Esophagus squamous epithelium (tissue), 5 donors: Measurements from ENCODE around the gene ATP2C1. TPM values are rescaled to one million over a fixed set of nuclear protein-coding genes. Genes with fewer than 3 reads are reported as not detected.

Experiments
- DNase-seq: peaks from one replicate; lab custom pipeline; 2025; lab: John Stamatoyannopoulos, UW
- H3K27ac ChIP-seq, 4 donors: fragments of 200-600 bp; sonication (generic); one replicate each; pipeline ENCODE4 v1.5.1; 2016 to 2019; ENCODE audit warnings: mild to moderate bottlenecking in 1 of 4
- H3K27me3 ChIP-seq, 4 donors: fragments of 200-600 bp; sonication (generic); 1 replicate in 3 of 4; 2 replicates in 1 of 4; pipeline versions ENCODE4 v1.5.1 to v1.6.0; 2017 to 2021; ENCODE audit warnings: antibody characterized with exemption in 1 of 4
- H3K36me3 ChIP-seq, 3 donors: fragments of 200-600 bp; sonication (generic); one replicate each; pipeline ENCODE4 v1.5.1; 2016 to 2019
- H3K4me1 ChIP-seq, 3 donors: fragments of 200-600 bp; sonication (generic); one replicate each; pipeline ENCODE4 v1.5.1; 2017 to 2019
- H3K4me3 ChIP-seq, 4 donors: fragments of 200-600 bp; sonication (generic); 1 replicate in 3 of 4; 2 replicates in 1 of 4; pipeline ENCODE4 v1.5.1; 2016 to 2019; ENCODE audit warnings: mild to moderate bottlenecking in 2 of 4, moderate library complexity in 1 of 4
- H3K9me3 ChIP-seq, 3 donors: fragments of 200-600 bp; sonication (generic); one replicate each; pipeline ENCODE4 v1.5.1; 2016 to 2019
- POLR2A ChIP-seq, 4 donors: fragments of 450-650 bp; IDR thresholded peaks; one replicate each; pipeline ENCODE4 v1.6.1; 2017; ENCODE audit warnings: antibody characterized with exemption in 4 of 4, mild to moderate bottlenecking in 4 of 4, moderate library complexity in 3 of 4
- WGBS, 2 donors: methylation state at CpG; one replicate each; pipeline ENCODE4 v1.1.5; 2018; 5-methylcytosine and 5-hydroxymethylcytosine counted together
- intact Hi-C: fragments of 100-400 bp; cut with DNase I; formaldehyde crosslinking; loops from one replicate; pipeline ENCODE4 v1.15.0; 2022
- small RNA-seq, 4 donors: library from RNA; depleted of rRNA; stranded (forward); fragments of <200 nt; gene quantifications; one replicate each; pipeline ENCODE3, GENCODE V24; 2016
- total RNA-seq, 4 donors: library from RNA; depleted of rRNA; stranded (reverse); fragments of >200 nt; gene quantifications; one replicate each; pipeline ENCODE4 v1.1.0, GENCODE V29; 2016
- TF ChIP-seq, protein P1 (sequence below), 6 experiments: fragments of 450-650 bp in 4 of 6; fragments of 200-600 bp in 2 of 6; sonication (generic) in 2 of 6; IDR thresholded peaks; one replicate each; pipeline ENCODE4 v1.5.1; 2016 to 2019; ENCODE audit warnings: antibody characterized with exemption in 6 of 6, mild to moderate bottlenecking in 4 of 6, moderate library complexity in 4 of 6
- donor health status: DM: yes; HTN: yes; CAD: no.

Gene ATP2C1
- total RNA-seq, 4 donors from 2014 or later: 27.6 to 44.2 (median 37.7) TPM

DNA sequence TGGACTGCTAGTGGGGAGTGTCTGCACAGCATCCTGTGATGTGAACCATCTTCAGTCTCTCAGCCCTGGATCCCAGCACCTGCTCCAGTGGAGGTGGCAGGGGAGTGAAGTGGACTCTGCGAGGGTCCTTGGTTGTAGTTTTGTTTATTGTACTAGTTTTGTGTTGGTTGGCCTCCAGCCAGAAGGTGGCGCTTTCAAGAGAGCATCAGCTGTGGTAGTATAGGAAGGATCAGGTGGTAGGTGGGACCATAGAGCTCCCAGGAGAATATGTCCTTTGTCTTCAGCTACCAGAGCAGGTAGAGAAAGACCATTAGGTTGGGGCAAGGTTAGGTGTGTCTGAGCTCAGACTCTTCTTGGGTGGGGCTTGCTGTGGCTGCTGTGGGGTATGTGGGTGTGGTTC, 153.7 kb downstream of the ATP2C1 start:
- Histone ChIP-seq H3K27ac (no peak overlapping the region), H3K4me3 (no peak overlapping the region), H3K4me1 (no peaks in the 10 kb centered on the region), H3K9me3 (no peaks in the 10 kb centered on the region), H3K36me3 (no peaks in the 10 kb centered on the region), H3K27me3 (no peaks in the 10 kb centered on the region)
- WGBS, 2 donors: 100% methylated on average over 1 to 2 of the region's 2 CpGs
- TF ChIP-seq POLR2A (IDR thresholded peaks at IDR 0.05): no peak
- no peak for DNase-seq
- intact Hi-C loops: no loop called here

DNA sequence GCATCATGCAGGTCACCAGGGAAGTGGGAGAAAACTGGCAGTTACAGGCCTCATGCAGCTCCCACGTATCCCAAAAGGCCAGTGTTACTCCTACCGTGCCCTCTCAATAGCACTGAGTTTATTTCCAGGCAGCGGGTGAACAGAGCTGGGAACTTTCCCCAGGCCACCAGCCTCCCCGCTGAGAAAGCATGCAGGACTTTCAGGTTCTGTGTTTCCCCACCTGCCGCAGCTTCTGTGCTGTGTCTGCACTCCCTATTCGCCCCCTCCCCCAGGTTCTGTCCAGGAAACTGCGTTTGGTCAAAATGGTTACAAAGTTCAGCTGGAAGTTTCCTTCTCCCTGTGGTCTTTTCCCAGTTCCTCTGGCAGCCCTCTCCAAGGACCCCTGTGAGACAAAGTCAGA, 154.1 kb downstream of the ATP2C1 start:
- WGBS, 2 donors: 90 to 94% methylated on average over 5 to 7 of the region's 7 CpGs
- Histone ChIP-seq H3K4me1 (no peaks in the 10 kb centered on the region), H3K36me3 (no peaks in the 10 kb centered on the region), H3K4me3 (no peak overlapping the region), H3K27me3 (no peaks in the 10 kb centered on the region), H3K9me3 (no peaks in the 10 kb centered on the region), H3K27ac (no peak overlapping the region)
- DNase-seq: no peak
- intact Hi-C loops: no loop called here
- TF ChIP-seq, protein P1, sequence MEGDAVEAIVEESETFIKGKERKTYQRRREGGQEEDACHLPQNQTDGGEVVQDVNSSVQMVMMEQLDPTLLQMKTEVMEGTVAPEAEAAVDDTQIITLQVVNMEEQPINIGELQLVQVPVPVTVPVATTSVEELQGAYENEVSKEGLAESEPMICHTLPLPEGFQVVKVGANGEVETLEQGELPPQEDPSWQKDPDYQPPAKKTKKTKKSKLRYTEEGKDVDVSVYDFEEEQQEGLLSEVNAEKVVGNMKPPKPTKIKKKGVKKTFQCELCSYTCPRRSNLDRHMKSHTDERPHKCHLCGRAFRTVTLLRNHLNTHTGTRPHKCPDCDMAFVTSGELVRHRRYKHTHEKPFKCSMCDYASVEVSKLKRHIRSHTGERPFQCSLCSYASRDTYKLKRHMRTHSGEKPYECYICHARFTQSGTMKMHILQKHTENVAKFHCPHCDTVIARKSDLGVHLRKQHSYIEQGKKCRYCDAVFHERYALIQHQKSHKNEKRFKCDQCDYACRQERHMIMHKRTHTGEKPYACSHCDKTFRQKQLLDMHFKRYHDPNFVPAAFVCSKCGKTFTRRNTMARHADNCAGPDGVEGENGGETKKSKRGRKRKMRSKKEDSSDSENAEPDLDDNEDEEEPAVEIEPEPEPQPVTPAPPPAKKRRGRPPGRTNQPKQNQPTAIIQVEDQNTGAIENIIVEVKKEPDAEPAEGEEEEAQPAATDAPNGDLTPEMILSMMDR (IDR thresholded peaks at IDR 0.05): no peak
- no peak for TF ChIP-seq POLR2A (IDR thresholded peaks at IDR 0.05)

DNA sequence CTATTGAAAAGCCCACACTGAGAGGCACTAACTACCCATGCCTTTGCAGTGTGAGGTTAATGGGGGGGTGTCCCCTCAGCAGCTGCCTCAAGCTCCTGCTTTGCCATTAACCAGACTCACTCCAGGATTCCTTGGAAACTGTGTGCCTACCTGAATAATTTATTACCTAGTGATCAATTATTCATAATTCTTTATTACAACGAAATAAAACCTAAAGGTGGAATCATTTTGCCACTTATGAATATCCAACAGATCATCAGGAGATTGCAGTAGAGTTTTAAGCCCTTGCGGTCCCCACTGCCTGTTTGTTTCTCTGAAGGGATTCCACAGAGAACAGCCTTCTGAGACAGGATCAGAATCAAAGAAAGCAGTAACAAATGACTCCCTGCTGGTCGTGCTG, 156.1 kb downstream of the ATP2C1 start:
- H3K4me1 ChIP-seq: no peaks in the 10 kb centered on the region
- no peaks in the 10 kb centered on the region for H3K27me3 ChIP-seq
- 65 to 75% methylated on average over 3 of the region's 3 CpGs for WGBS, 2 donors
- no peak for DNase-seq
- H3K36me3 ChIP-seq: no peaks in the 10 kb centered on the region
- no peak overlapping the region for H3K4me3 ChIP-seq
- intact Hi-C loops: no loop called here
- no peak overlapping the region for H3K27ac ChIP-seq
- no peaks in the 10 kb centered on the region for H3K9me3 ChIP-seq
- no peak for TF ChIP-seq POLR2A (IDR thresholded peaks at IDR 0.05)
- TF ChIP-seq, protein P1 (IDR thresholded peaks at IDR 0.05): no peak

DNA sequence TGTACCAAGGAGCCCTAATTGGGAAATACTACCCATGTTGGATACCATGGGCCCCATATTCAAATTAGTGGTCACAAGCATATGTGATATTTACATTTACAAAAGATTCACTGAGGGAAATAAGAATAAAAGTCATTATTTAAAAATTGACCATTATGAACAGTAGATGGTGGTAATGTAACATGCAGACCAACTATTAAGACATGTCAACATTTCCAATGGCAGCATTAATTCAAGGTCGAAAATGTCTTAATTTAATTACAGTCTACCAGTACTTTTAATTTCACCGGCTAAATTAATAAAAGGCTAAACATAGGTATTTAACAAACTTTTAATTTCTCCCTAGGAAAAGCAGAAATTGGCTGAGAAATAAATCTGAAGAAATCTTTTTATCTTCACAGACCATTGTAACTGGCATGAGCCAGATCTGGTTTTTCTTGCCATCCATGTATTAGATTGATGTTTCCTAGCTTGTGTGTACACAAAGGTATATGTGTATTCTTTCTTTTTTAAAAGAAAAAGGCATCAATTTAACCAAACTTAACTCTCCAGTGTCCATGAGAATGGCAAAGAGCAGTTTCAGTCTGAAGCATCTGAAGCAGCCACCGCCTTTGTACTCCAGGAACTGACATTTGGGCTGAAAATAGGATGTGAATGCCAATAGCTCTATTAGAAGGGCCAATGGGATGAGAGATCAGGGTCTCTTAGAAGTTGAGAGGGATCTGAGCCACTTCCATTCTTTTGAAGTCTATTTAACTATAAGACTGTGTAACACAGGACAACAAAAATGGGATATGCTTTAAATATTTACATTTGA, 159.4 kb downstream of the ATP2C1 start:
- no peaks in the 10 kb centered on the region for H3K27me3 ChIP-seq
- WGBS, 2 donors: 61 to 78% methylated on average over 3 of the region's 3 CpGs

More for the DNA sequence above, 159.4 kb downstream of the ATP2C1 start:
- TF ChIP-seq POLR2A (IDR thresholded peaks at IDR 0.05): no peak
- TF ChIP-seq, protein P1 (IDR thresholded peaks at IDR 0.05): peak in 2 of 6 experiments; percentile 13 to 20
- H3K4me3 ChIP-seq: no peak overlapping the region
- intact Hi-C loops: no loop called here
- no peaks in the 10 kb centered on the region for H3K36me3 ChIP-seq
- H3K4me1 ChIP-seq: no peaks in the 10 kb centered on the region
- no peaks in the 10 kb centered on the region for H3K9me3 ChIP-seq
- no peak for DNase-seq
- H3K27ac ChIP-seq: no peak overlapping the region

Small RNAs within 50 kb of the gene (small RNA-seq; reads per million reads assigned to genes)
- 0 reads per million in 4 donors for gene RF00019

Other genes starting within 250 kb of the ATP2C1 start
- 10 to 100 TPM; 15.4 to 27.3 (median 24.0) TPM for gene PIK3R4, start 147.3 kb upstream of the ATP2C1 start, total RNA-seq
- gene ASTE1, start 132.7 kb downstream of the ATP2C1 start, total RNA-seq: 1 to 10 TPM; 1.6 to 5.5 (median 3.9) TPM
- 1 to 10 TPM; 1.6 to 8.5 (median 3.4) TPM for gene NEK11, start 132.8 kb downstream of the ATP2C1 start, total RNA-seq